ENCODE results near the gene SLC16A3.

- TF ChIP-seq ISL1 (CRISPR knock-in tag; IDR thresholded peaks at IDR 0.05) (no peak), PATZ1 (CRISPR knock-in tag; IDR thresholded peaks at IDR 0.05; ENCODE audit: borderline replicate concordance) (no peak), POU6F1 (CRISPR knock-in tag; IDR thresholded peaks at IDR 0.05; ENCODE audit: borderline replicate concordance, low read depth) (no peak), ZFP30 (CRISPR knock-in tag; IDR thresholded peaks at IDR 0.05) (no peak; the same call in 1 of the 2 replicates), CSDC2 (CRISPR knock-in tag; IDR thresholded peaks at IDR 0.05) (0 out of 2 replicates have a peak, but pooled peaks have one; percentile 42), ZNF8 (CRISPR knock-in tag; IDR thresholded peaks at IDR 0.05) (no peak), ZFP3 (CRISPR knock-in tag; IDR thresholded peaks at IDR 0.05) (peak; percentile 41; the same call in 1 of the 2 replicates), RARB (CRISPR knock-in tag; IDR thresholded peaks at IDR 0.05) (no peak), CREB5 (CRISPR knock-in tag; IDR thresholded peaks at IDR 0.05; ENCODE audit: low read depth) (no peak), SNAI2 (CRISPR knock-in tag; IDR thresholded peaks at IDR 0.05) (no peak), ZNF565 (CRISPR knock-in tag; conservative IDR thresholded peaks at IDR 0.05; ENCODE audit: low read depth) (no peak), TCF4 (CRISPR knock-in tag; IDR thresholded peaks at IDR 0.05; ENCODE audit: borderline replicate concordance) (no peak), TOX (CRISPR knock-in tag; IDR thresholded peaks at IDR 0.05; ENCODE audit: borderline replicate concordance) (no peak), PPARA (CRISPR knock-in tag; IDR thresholded peaks at IDR 0.05; ENCODE audit: borderline replicate concordance) (no peak)
Observed at GRCh38 chr17:82212331-82213250, 16.3 kb upstream of the SLC16A3 start, which contains the start of gene CCDC57.
